ENCODE measurements around the gene STX17.

Gene STX17

GRCh38 chr9:99998266-99998665, 91.8 kb downstream of the STX17 start:
- H3K4me3 ChIP-seq (ENCODE audit: insufficient read depth, low read length, poor library complexity, severe bottlenecking): no peak overlapping the region
- H3K79me2 ChIP-seq (ENCODE audit: insufficient read depth, low read length): 0 out of 2 replicates have a peak, but pooled peaks cover 4% of the 10 kb centered on the region
- no peak overlapping the region for H3K4me2 ChIP-seq (ENCODE audit: low read depth, low read length, poor library complexity, severe bottlenecking)
- no peaks in the 10 kb centered on the region for H4K20me1 ChIP-seq (ENCODE audit: low read depth, low read length)
- no peaks in the 10 kb centered on the region for H3K9me3 ChIP-seq (ENCODE audit: insufficient read depth, low read length)
- H3K36me3 ChIP-seq (ENCODE audit: low read length): peaks cover 37% of the 10 kb centered on the region
- H3K27me3 ChIP-seq (ENCODE audit: low read length): no peaks in the 10 kb centered on the region
- H3K9me2 ChIP-seq (replicated peaks; ENCODE audit: insufficient read depth, low read length): no peaks in the 10 kb centered on the region
- H3K9ac ChIP-seq (ENCODE audit: low read length): no peak overlapping the region
- no peak for TF ChIP-seq EZH2phosphoT487 (conservative IDR thresholded peaks at IDR 0.05; ENCODE audit: low read length)
- TF ChIP-seq CTCF (IDR thresholded peaks at IDR 0.05; ENCODE audit: insufficient read depth, low read length, poor library complexity, severe bottlenecking): no peak
- H3K27ac ChIP-seq (ENCODE audit: low read depth, low read length): no peak overlapping the region
- H3F3A ChIP-seq (ENCODE audit: insufficient read depth): peaks cover 11% of the 10 kb centered on the region; the same call in 1 of the 2 replicates
- no peak overlapping the region for H2AFZ ChIP-seq (ENCODE audit: low read depth, low read length, severe bottlenecking)

GRCh38 chr9:99998866-99999265, 92.4 kb downstream of the STX17 start:
- no peaks in the 10 kb centered on the region for H3K27me3 ChIP-seq (ENCODE audit: low read length)
- H2AFZ ChIP-seq (ENCODE audit: low read depth, low read length, severe bottlenecking): no peak overlapping the region
- 0 out of 2 replicates have a peak, but pooled peaks cover 4% of the 10 kb centered on the region for H3K79me2 ChIP-seq (ENCODE audit: insufficient read depth, low read length)
- no peak overlapping the region for H3K9ac ChIP-seq (ENCODE audit: low read length)
- H3K4me2 ChIP-seq (ENCODE audit: low read depth, low read length, poor library complexity, severe bottlenecking): no peak overlapping the region
- H3K9me3 ChIP-seq (ENCODE audit: insufficient read depth, low read length): no peaks in the 10 kb centered on the region
- H3F3A ChIP-seq (ENCODE audit: insufficient read depth): peaks cover 11% of the 10 kb centered on the region; the same call in 1 of the 2 replicates
- H4K20me1 ChIP-seq (ENCODE audit: low read depth, low read length): no peaks in the 10 kb centered on the region
- no peaks in the 10 kb centered on the region for H3K9me2 ChIP-seq (replicated peaks; ENCODE audit: insufficient read depth, low read length)
- TF ChIP-seq EZH2phosphoT487 (conservative IDR thresholded peaks at IDR 0.05; ENCODE audit: low read length): no peak
- TF ChIP-seq CTCF (IDR thresholded peaks at IDR 0.05; ENCODE audit: insufficient read depth, low read length, poor library complexity, severe bottlenecking): no peak
- H3K36me3 ChIP-seq (ENCODE audit: low read length): peaks cover 38% of the 10 kb centered on the region
- H3K27ac ChIP-seq (ENCODE audit: low read depth, low read length): no peak overlapping the region
- no peak overlapping the region for H3K4me3 ChIP-seq (ENCODE audit: insufficient read depth, low read length, poor library complexity, severe bottlenecking)

- Histone ChIP-seq H3F3A (ENCODE audit: insufficient read depth) (peaks cover 11% of the 10 kb centered on the region; the same call in 1 of the 2 replicates), H3K9me3 (ENCODE audit: insufficient read depth, low read length) (no peaks in the 10 kb centered on the region), H3K36me3 (ENCODE audit: low read length) (peaks cover 36% of the 10 kb centered on the region), H4K20me1 (ENCODE audit: low read depth, low read length) (no peaks in the 10 kb centered on the region), H3K9me2 (replicated peaks; ENCODE audit: insufficient read depth, low read length) (no peaks in the 10 kb centered on the region), H3K27me3 (ENCODE audit: low read length) (no peaks in the 10 kb centered on the region), H3K4me3 (ENCODE audit: insufficient read depth, low read length, poor library complexity, severe bottlenecking) (no peak overlapping the region), H3K9ac (ENCODE audit: low read length) (no peak overlapping the region), H3K4me2 (ENCODE audit: low read depth, low read length, poor library complexity, severe bottlenecking) (no peak overlapping the region), H3K27ac (ENCODE audit: low read depth, low read length) (no peak overlapping the region), H3K79me2 (ENCODE audit: insufficient read depth, low read length) (no peaks in the 10 kb centered on the region), H2AFZ (ENCODE audit: low read depth, low read length, severe bottlenecking) (no peak overlapping the region)
- TF ChIP-seq EZH2phosphoT487 (conservative IDR thresholded peaks at IDR 0.05; ENCODE audit: low read length): no peak
- no peak for TF ChIP-seq CTCF (IDR thresholded peaks at IDR 0.05; ENCODE audit: insufficient read depth, low read length, poor library complexity, severe bottlenecking)
Observed at GRCh38 chr9:99999797-100000196, 93.3 kb downstream of the STX17 start.
